ENCODE results near the gene DENND1B. TPM values are rescaled to one million over a fixed set of nuclear protein-coding genes. Genes with fewer than 3 reads are reported as not detected.

Gene DENND1B
- total and polyA plus RNA-seq, 2 donors (not counting 1 experiment from before 2014, with no cell fraction given) = 4.3 to 25.4 TPM

DNA sequence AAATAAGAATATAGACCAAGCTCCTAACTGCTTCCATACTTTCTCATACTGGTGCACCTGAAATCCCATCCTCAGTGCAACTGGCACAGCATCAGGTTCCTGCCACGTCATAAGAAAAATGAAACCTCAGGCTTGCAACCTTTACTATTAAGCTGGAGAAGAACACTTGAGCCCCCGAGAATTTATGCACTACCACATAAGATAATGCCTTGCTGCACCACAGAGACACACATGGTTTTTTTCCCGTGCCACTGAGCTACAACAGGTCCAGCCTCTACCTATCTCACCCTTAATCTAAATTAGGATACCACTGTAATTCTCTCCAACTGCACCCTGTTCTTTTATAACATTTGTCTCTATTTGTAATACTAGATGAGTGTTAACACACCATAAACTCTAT, 174.5 kb downstream of the DENND1B start:
- Histone ChIP-seq H3K27me3 (replicated peaks in 1 of 4; ENCODE audit: control extremely low read depth in 1 of 4, control insufficient read depth in 3 of 4, insufficient read depth in 4 of 4, low read length in 3 of 4) (no peaks in the 10 kb centered on the region), H3K4me1 (ENCODE audit: control insufficient read depth in 2 of 2, insufficient read depth in 2 of 2, low read length in 2 of 2) (no peaks in the 10 kb centered on the region), H2AFZ (ENCODE audit: insufficient read depth, low read depth, low read length, poor library complexity, severe bottlenecking) (no peak overlapping the region), H3K4me2 (replicated peaks; ENCODE audit: low read depth, low read length, poor library complexity, severe bottlenecking) (no peak overlapping the region), H3K9ac (ENCODE audit: low read length) (no peak overlapping the region), H3K36me3 (replicated peaks in 1 of 2; ENCODE audit: control extremely low read depth in 1 of 2, control insufficient read depth in 1 of 2, extremely low read depth in 1 of 2, insufficient read depth in 2 of 2, low read length in 1 of 2) (no peaks in the 10 kb centered on the region), H3K27ac (ENCODE audit: low read length in 2 of 2) (no peak overlapping the region), H4K20me1 (ENCODE audit: control insufficient read depth, insufficient read depth, low read length, poor library complexity, severe bottlenecking) (no peaks in the 10 kb centered on the region), H3K4me3 (ENCODE audit: control extremely low read depth in 1 of 5, extremely low read depth in 1 of 5, insufficient read depth in 1 of 5, low read depth in 2 of 5, low read length in 4 of 5) (no peak overlapping the region), H3K79me2 (ENCODE audit: control insufficient read depth, insufficient read depth, low read length) (no peaks in the 10 kb centered on the region), H3K9me3 (ENCODE audit: control extremely low read depth in 1 of 3, control insufficient read depth in 2 of 3, insufficient read depth in 1 of 3, low read length in 2 of 3) (no peaks in the 10 kb centered on the region)
- POLR2A ChIA-PET = no interaction called here
- Mint-ChIP-seq H3K27ac (no peak overlapping the region), H3K27me3 (no peaks in the 10 kb centered on the region), H3K4me1 (no peaks in the 10 kb centered on the region), H3K4me3 (no peak overlapping the region), H3K9me3 (ENCODE audit: insufficient read depth) (no peaks in the 10 kb centered on the region)
- TF ChIP-seq EZH2 (IDR thresholded peaks at IDR 0.05; ENCODE audit: borderline replicate concordance, insufficient read depth, low read depth, low read length, poor library complexity, severe bottlenecking) (no peak), CTCF (IDR thresholded peaks at IDR 0.05) (no peak)
- DNase-seq (no peak), ATAC-seq (ENCODE audit: low read depth) (no peak)
- CTCF ChIA-PET = interaction anchor here (1.4 kb wide), 1 partner anchor 18 kb away, joined by 3 read pairs; no protein-coding TSS in a partner anchor
- intact Hi-C loops (cut with micrococcal nuclease) = no loop called here
- WGBS (ENCODE audit: insufficient coverage) = 100% methylated on average over 2 of the region's 3 CpGs

DNA sequence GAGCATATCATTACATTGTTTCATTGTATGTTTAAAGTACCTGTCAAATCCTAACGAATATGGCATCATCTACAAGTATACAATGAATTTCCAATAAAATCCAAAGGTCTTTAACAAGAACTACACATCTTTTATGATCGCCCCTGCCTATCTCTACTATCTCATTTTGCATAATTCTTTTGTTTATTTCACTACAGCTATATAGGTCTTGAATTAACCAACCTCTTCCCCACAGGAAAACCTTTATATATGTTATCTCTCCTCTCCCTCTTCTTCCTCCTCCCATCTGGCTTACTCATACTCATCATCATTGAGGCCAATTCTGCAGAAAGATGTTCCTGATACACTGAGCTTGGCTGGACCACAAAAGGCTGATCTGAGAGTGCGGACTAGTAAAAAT, 175.5 kb downstream of the DENND1B start:
- Histone ChIP-seq H2AFZ (ENCODE audit: insufficient read depth, low read depth, low read length, poor library complexity, severe bottlenecking) (no peak overlapping the region), H3K9ac (ENCODE audit: low read length) (no peak overlapping the region), H3K4me2 (replicated peaks; ENCODE audit: low read depth, low read length, poor library complexity, severe bottlenecking) (no peak overlapping the region), H3K4me1 (ENCODE audit: control insufficient read depth in 2 of 2, insufficient read depth in 2 of 2, low read length in 2 of 2) (no peaks in the 10 kb centered on the region), H3K27ac (ENCODE audit: low read length in 2 of 2) (no peak overlapping the region), H3K27me3 (replicated peaks in 1 of 4; ENCODE audit: control extremely low read depth in 1 of 4, control insufficient read depth in 3 of 4, insufficient read depth in 4 of 4, low read length in 3 of 4) (no peaks in the 10 kb centered on the region), H3K9me3 (ENCODE audit: control extremely low read depth in 1 of 3, control insufficient read depth in 2 of 3, insufficient read depth in 1 of 3, low read length in 2 of 3) (no peaks in the 10 kb centered on the region), H4K20me1 (ENCODE audit: control insufficient read depth, insufficient read depth, low read length, poor library complexity, severe bottlenecking) (no peaks in the 10 kb centered on the region), H3K79me2 (ENCODE audit: control insufficient read depth, insufficient read depth, low read length) (no peaks in the 10 kb centered on the region), H3K4me3 (ENCODE audit: control extremely low read depth in 1 of 5, extremely low read depth in 1 of 5, insufficient read depth in 1 of 5, low read depth in 2 of 5, low read length in 4 of 5) (no peak overlapping the region), H3K36me3 (replicated peaks in 1 of 2; ENCODE audit: control extremely low read depth in 1 of 2, control insufficient read depth in 1 of 2, extremely low read depth in 1 of 2, insufficient read depth in 2 of 2, low read length in 1 of 2) (no peaks in the 10 kb centered on the region)
- WGBS (ENCODE audit: insufficient coverage) = 100% methylated on average over 2 of the region's 3 CpGs
- intact Hi-C loops (cut with micrococcal nuclease) = no loop called here
- H3K4me1 Mint-ChIP-seq = no peaks in the 10 kb centered on the region
- ATAC-seq (ENCODE audit: low read depth) = no peak
- no peak overlapping the region for H3K27ac Mint-ChIP-seq
- H3K9me3 Mint-ChIP-seq (ENCODE audit: insufficient read depth) = no peaks in the 10 kb centered on the region
- no peak for TF ChIP-seq CTCF (IDR thresholded peaks at IDR 0.05)
- TF ChIP-seq EZH2 (IDR thresholded peaks at IDR 0.05; ENCODE audit: borderline replicate concordance, insufficient read depth, low read depth, low read length, poor library complexity, severe bottlenecking) = no peak
- POLR2A ChIA-PET = no interaction called here
- no peak for DNase-seq
- no peaks in the 10 kb centered on the region for H3K27me3 Mint-ChIP-seq
- no peak overlapping the region for H3K4me3 Mint-ChIP-seq
- CTCF ChIA-PET = interaction anchor here (0.6 to 1.4 kb wide), 3 partner anchors 19 to 334 kb away, joined by 3 to 4 read pairs (median 3); no protein-coding TSS in a partner anchor
